GM12875 (cell line): ENCODE measurements around the gene NOP53.

Experiments used
- H3K4me3 ChIP-seq: one replicate; pipeline ENCODE4 v1.5.1; 2011; ENCODE audit warnings: low read depth, low read length, control low read depth
- CTCF ChIP-seq: IDR thresholded peaks from 2 replicates; pipeline ENCODE4 v1.5.1; 2011; ENCODE audit warnings: low read depth, mild to moderate bottlenecking, control low read depth, inconsistent platforms, low read length, moderate library complexity, borderline replicate concordance; ENCODE audit not compliant: insufficient read depth

NOP53 gene

GRCh38 chr19:47752440-47753211, 7.3 kb downstream of the NOP53 start:
- H3K4me3 ChIP-seq, result no peak overlapping the region

GRCh38 chr19:47754206-47755064, 9.1 kb downstream of the NOP53 start:
- TF ChIP-seq CTCF, result no peak
- H3K4me3 ChIP-seq, result no peak overlapping the region

More at GRCh38 chr19:47752440-47753211, 7.3 kb downstream of the NOP53 start:
- no peak for TF ChIP-seq CTCF

GRCh38 chr19:47755065-47755761, 9.9 kb downstream of the NOP53 start:
- TF ChIP-seq CTCF, result no peak
- no peak overlapping the region for H3K4me3 ChIP-seq

- TF ChIP-seq CTCF, result no peak
- no peak overlapping the region for H3K4me3 ChIP-seq
Measured at GRCh38 chr19:47755762-47756626, 10.6 kb downstream of the NOP53 start.

- no peak for TF ChIP-seq CTCF
- H3K4me3 ChIP-seq, result no peak overlapping the region
Measured at GRCh38 chr19:47756627-47756929, 11.2 kb downstream of the NOP53 start.

- no peak for TF ChIP-seq CTCF
- no peak overlapping the region for H3K4me3 ChIP-seq
Measured at GRCh38 chr19:47756953-47757608, 11.7 kb downstream of the NOP53 start.
